Measurements from ENCODE around the gene UTP25. TPM values are rescaled to one million over a fixed set of nuclear protein-coding genes. Genes with fewer than 3 reads are reported as not detected.

UTP25 gene
- total RNA-seq, 1 donor from 2014 or later: 7.4 TPM

DNA sequence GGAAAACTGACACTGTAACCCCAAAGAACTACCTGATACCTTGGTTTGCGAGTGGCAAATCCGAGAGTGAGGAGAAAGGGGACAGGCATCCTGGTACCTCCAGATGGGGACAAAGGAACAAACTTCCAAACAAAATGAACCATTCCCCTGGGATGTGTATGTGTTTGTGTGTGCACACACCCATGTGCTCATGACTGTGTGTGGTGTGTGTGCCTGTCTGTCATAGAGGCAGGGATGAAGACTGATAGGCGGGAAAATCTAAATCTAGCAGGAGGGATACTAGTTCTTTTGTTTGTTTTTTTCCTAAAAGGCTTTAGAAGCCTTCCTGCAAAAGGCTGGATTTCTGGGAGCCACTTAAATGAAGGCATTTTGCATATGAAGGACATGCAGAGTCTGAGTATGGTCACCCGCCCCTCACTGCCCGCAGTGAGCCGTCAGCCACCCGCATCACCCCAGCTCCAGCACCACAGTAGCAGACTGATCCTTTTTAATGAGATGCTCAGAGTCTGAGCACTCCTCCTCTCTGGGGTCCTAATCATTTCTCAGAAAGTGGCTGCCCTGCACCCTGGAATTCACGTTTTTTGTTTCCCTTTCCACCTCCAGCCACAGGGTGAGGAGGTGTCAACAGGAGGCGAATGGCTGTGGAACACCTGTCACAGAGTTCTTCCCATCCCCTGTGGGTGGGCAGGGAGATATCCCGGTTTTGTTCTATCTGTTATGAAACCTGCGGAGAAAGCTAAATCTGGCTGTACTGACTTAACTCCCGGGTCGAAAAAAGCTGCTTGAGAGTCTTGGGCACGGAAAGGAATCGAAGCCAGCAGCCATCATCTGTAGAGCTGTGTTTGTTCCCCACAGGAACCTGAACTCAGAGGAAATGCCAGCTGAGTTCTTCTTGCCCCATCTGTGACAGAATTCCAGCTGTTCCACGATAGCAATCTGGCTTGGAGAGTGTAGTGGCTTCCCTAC, 34.9 kb downstream of the UTP25 start:
- DNase-seq (ENCODE audit: low read depth): no peak
- Histone ChIP-seq H3K9ac (ENCODE audit: low read length) (no peak overlapping the region), H3K4me1 (ENCODE audit: insufficient read depth, low read length) (peaks cover 6% of the 10 kb centered on the region), H3K36me3 (ENCODE audit: insufficient read depth, low read length) (no peaks in the 10 kb centered on the region), H4K20me1 (ENCODE audit: insufficient read depth, low read length) (no peaks in the 10 kb centered on the region), H2AFZ (ENCODE audit: low read depth, low read length) (no peak overlapping the region), H3K27ac (ENCODE audit: low read depth, low read length) (no peak overlapping the region), H3K9me3 (ENCODE audit: insufficient read depth, low read depth, low read length) (no peaks in the 10 kb centered on the region), H3K4me3 (ENCODE audit: insufficient read depth, low read depth, low read length) (no peak overlapping the region), H3K4me2 (ENCODE audit: low read length) (no peak overlapping the region), H3K79me2 (ENCODE audit: insufficient read depth, low read length) (no peaks in the 10 kb centered on the region), H3K27me3 (ENCODE audit: insufficient read depth, low read length) (no peaks in the 10 kb centered on the region)
- Mint-ChIP-seq H3K4me1 (ENCODE audit: low read depth, unreplicated experiment) (peaks cover 16% of the 10 kb centered on the region), H3K4me3 (ENCODE audit: unreplicated experiment) (no peak overlapping the region), H3K27ac (ENCODE audit: unreplicated experiment) (no peak overlapping the region), H3K9me3 (ENCODE audit: unreplicated experiment) (peaks cover 7% of the 10 kb centered on the region), H3K27me3 (ENCODE audit: low read depth, unreplicated experiment) (peaks cover 13% of the 10 kb centered on the region), H3K36me3 (ENCODE audit: low read depth, unreplicated experiment) (no peaks in the 10 kb centered on the region)
- no peak for TF ChIP-seq EZH2 (IDR thresholded peaks at IDR 0.05; ENCODE audit: insufficient read depth, low read length)
- TF ChIP-seq, protein P1, sequence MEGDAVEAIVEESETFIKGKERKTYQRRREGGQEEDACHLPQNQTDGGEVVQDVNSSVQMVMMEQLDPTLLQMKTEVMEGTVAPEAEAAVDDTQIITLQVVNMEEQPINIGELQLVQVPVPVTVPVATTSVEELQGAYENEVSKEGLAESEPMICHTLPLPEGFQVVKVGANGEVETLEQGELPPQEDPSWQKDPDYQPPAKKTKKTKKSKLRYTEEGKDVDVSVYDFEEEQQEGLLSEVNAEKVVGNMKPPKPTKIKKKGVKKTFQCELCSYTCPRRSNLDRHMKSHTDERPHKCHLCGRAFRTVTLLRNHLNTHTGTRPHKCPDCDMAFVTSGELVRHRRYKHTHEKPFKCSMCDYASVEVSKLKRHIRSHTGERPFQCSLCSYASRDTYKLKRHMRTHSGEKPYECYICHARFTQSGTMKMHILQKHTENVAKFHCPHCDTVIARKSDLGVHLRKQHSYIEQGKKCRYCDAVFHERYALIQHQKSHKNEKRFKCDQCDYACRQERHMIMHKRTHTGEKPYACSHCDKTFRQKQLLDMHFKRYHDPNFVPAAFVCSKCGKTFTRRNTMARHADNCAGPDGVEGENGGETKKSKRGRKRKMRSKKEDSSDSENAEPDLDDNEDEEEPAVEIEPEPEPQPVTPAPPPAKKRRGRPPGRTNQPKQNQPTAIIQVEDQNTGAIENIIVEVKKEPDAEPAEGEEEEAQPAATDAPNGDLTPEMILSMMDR (IDR thresholded peaks at IDR 0.05; ENCODE audit: insufficient read depth, low read depth, low read length): no peak
- FAIRE-seq: no peak

DNA sequence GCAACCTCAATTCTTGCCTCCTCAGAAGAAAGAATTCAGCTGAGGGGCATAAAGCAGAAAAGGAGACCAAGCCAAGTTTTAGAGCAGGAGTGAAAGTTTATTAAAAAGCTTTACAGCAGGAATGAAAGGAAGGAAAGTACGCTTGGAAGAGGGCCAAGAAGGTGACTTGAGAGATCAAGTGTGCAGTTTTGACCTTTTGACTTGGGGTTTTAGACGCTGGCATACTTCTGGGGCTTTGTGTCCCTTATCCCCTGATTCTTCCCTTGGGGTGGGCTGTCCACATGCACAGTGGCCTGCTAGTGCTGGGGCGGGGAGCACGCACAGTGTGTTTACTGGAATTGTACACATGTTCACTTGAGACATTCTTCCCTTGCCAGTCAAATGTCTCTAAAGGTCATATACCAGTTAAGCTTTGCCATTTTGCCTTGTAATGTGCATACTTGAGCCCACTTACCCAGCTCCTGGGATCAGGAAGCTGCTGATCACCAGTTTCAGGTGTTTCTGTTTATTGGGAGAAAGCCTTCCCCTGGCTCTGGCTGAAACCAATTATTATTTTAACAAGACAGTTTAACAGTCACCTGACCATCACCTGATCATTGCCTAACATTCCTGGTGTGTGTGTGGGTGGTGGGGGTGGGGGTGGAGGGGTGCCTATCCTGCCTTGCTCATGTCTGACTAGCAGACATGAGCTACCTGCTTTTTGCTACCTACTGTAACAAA, 36.2 kb downstream of the UTP25 start:
- no peak overlapping the region for H3K27ac Mint-ChIP-seq (ENCODE audit: unreplicated experiment)
- H3K27me3 ChIP-seq (ENCODE audit: insufficient read depth, low read length): no peaks in the 10 kb centered on the region
- H3K4me3 Mint-ChIP-seq (ENCODE audit: unreplicated experiment): no peak overlapping the region
- H4K20me1 ChIP-seq (ENCODE audit: insufficient read depth, low read length): no peaks in the 10 kb centered on the region
- FAIRE-seq (no peak), DNase-seq (ENCODE audit: low read depth) (no peak)
- H3K27ac ChIP-seq (ENCODE audit: low read depth, low read length): no peak overlapping the region
- no peaks in the 10 kb centered on the region for H3K9me3 ChIP-seq (ENCODE audit: insufficient read depth, low read depth, low read length)
- H3K36me3 Mint-ChIP-seq (ENCODE audit: low read depth, unreplicated experiment): no peaks in the 10 kb centered on the region
- peaks cover 13% of the 10 kb centered on the region for H3K27me3 Mint-ChIP-seq (ENCODE audit: low read depth, unreplicated experiment)
- H3K4me2 ChIP-seq (ENCODE audit: low read length): no peak overlapping the region
- peaks cover 6% of the 10 kb centered on the region for H3K4me1 ChIP-seq (ENCODE audit: insufficient read depth, low read length)
- no peak overlapping the region for H3K9ac ChIP-seq (ENCODE audit: low read length)
- peaks cover 14% of the 10 kb centered on the region for H3K9me3 Mint-ChIP-seq (ENCODE audit: unreplicated experiment)
- TF ChIP-seq EZH2 (IDR thresholded peaks at IDR 0.05; ENCODE audit: insufficient read depth, low read length): no peak
- TF ChIP-seq, protein P1 (IDR thresholded peaks at IDR 0.05; ENCODE audit: insufficient read depth, low read depth, low read length): no peak
- H3K4me1 Mint-ChIP-seq (ENCODE audit: low read depth, unreplicated experiment): peaks cover 16% of the 10 kb centered on the region
- H3K4me3 ChIP-seq (ENCODE audit: insufficient read depth, low read depth, low read length): no peak overlapping the region
- no peaks in the 10 kb centered on the region for H3K36me3 ChIP-seq (ENCODE audit: insufficient read depth, low read length)
- H2AFZ ChIP-seq (ENCODE audit: low read depth, low read length): no peak overlapping the region
- H3K79me2 ChIP-seq (ENCODE audit: insufficient read depth, low read length): no peaks in the 10 kb centered on the region

Measured in astrocyte (in vitro differentiated cells and primary cell).